Epithelial cell of esophagus (primary cell): ENCODE measurements around the gene PARD6G.
A peak's percentile ranks its signal among the peaks of the same experiment; 100 is the strongest.

Source experiments
- DNase-seq: peaks from one replicate; pipeline ENCODE4 v3.0.0; 2010; ENCODE audit warnings: low read depth
- H3K4me3 ChIP-seq: 2 replicates; pipeline ENCODE4 v1.5.1; 2011; ENCODE audit warnings: mild to moderate bottlenecking, low read length, control low read depth
- CTCF ChIP-seq: IDR thresholded peaks from 2 replicates; pipeline ENCODE4 v1.5.1; 2011; ENCODE audit warnings: low read depth, mild to moderate bottlenecking, low read length, control low read depth, inconsistent platforms; ENCODE audit not compliant: insufficient read depth; ENCODE audit errors: missing control alignments

PARD6G gene

DNA sequence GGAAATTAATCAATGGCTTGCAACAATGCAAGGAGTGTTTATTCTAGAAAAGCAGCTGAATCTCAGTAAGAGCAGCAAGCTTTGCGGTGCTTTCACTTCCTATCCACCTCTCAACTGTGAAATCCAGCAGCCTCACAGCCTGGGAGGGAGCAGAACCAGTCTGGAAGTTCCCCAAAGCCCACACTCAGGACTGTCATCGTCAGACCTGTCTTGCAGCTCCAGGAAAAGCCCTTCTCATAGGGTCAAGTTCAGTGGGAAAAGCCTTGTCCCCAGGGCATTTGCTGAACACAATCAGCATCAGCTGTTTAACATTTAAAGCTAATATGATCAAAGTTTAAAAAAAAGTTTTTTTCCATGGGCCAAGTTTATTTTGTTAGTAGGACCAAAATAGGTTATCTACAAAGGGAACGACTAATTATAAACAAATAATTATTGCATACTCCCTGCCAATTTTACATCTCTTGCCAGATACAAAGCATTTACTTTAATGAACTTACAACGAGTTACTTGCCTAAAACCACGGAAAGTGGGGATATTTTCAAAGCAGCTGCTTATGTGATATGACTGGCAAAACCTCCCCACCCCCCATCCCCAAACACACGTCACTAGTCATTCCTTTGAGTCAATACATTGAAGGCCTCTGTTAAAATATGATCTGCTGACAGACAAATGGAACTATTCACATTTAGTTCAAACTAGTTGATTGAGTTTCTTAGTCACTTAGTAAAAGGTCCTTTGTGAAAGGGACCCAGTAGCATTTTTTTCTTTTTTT is 36.8 kb downstream of the PARD6G start:
- no peak for TF ChIP-seq CTCF
- DNase-seq: peak; percentile 81
- no peak overlapping the region for H3K4me3 ChIP-seq

- no peak for TF ChIP-seq CTCF
- H3K4me3 ChIP-seq: no peak overlapping the region
- no peak for DNase-seq
Measured at GRCh38 chr18:80208620-80209019, 38.7 kb downstream of the PARD6G start.

DNA sequence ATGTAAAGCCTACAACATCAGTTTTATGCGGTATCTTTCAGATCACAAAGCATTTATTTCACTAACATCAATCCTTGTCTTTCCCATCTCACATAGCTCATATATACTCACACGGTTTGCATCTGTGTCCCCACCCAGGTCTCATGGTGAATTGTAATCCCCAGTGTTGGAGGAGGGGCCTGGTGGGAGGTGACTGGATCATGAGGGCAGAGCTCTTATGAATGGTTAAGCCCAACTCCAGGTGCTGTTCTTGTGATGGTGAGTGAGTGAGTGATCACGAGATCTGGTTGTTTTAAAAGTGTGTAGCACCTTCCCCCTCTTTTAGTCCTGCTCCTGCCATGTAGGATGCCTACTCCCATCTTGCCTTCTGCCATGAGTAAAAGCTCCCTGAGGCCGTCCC is 42.0 kb downstream of the PARD6G start:
- H3K4me3 ChIP-seq: no peak overlapping the region
- no peak for DNase-seq
- TF ChIP-seq CTCF: no peak

DNA sequence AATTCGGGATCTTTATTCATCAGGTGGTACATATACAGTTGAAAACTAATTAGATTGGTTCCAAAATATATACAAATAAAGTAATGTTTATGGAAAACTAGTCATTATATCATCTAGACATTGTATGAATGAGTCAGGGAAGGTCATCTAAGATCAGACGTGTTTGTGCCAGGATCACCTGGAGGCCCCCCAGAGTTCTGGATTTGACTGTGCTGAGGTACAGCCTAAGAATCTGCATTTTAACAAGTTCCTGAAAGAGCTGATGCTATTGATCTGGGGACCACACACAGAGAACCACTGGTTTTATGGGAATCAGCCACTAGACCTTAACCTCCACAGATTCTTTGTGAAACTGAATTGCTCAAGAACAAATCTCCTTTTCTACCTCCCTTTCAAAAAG is 43.2 kb downstream of the PARD6G start:
- no peak for TF ChIP-seq CTCF
- no peak for DNase-seq
- no peak overlapping the region for H3K4me3 ChIP-seq

DNA sequence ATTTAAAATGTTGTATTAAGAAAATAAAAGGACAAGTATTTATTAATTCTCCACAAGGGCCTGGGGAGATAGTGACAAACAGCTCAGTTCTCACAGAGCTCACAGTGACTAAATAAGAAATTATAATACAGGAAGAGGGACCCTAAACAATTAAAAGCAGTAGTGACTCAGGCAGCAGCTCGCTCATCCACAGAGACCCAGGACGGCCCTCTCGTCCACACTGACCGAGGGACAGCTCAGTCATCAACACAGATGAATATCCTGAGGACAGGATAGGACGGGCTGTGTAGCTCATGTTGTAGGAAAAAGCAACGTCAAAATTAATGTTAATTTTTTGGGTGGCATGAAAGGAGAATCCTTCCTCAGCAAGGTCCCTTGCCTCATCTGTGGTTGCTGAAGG is 44.1 kb downstream of the PARD6G start:
- TF ChIP-seq CTCF: no peak
- no peak overlapping the region for H3K4me3 ChIP-seq
- no peak for DNase-seq

GRCh38 chr18:80202264-80202998 is 44.9 kb downstream of the PARD6G start:
- TF ChIP-seq CTCF: no peak
- DNase-seq: no peak
- H3K4me3 ChIP-seq: no peak overlapping the region
